ENCODE data around the gene CISD2. TPM values are rescaled to one million over a fixed set of nuclear protein-coding genes. Genes with fewer than 3 reads are reported as not detected.

The CISD2 gene
- total RNA-seq, 2 experiments from 2014 or later, result 31.9 to 42.3 TPM

DNA sequence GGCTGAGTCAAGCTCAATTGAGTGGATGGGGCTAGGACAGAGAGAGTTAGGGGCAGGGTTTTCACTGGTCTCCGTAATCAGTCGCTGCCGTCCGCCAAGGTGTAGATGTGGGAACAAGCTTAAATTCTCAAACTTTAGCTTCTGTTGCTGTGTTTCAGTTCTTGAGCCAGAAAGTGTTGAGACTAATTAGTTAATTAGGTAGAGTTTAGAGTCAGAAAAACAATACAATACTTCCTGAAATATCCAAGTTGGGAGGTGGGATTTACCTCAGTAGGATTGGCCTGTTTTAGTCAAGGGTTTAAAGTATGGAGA, 40.3 kb upstream of the CISD2 start:
- CTCF ChIA-PET, result interaction anchor here (0.7 to 3.3 kb wide), 15 partner anchors 9 to 484 kb away, joined by 3 to 36 read pairs (median 4); partner anchors contain the start of genes BDH2, CISD2, NFKB1 and SLC39A8
- Mint-ChIP-seq H3K36me3 (peaks cover 9% of the 10 kb centered on the region), H3K9me3 (ENCODE audit: low read depth) (no peaks in the 10 kb centered on the region), H3K27ac (no peak overlapping the region), H3K4me1 (peaks cover 28% of the 10 kb centered on the region), H3K27me3 (no peaks in the 10 kb centered on the region), H3K4me3 (no peak overlapping the region)
- no peak for DNase-seq
- no peak for ATAC-seq

GRCh38 chr4:102829803-102830202, 39.0 kb upstream of the CISD2 start:
- no peak overlapping the region for H3K27ac Mint-ChIP-seq
- peaks cover 19% of the 10 kb centered on the region for H3K4me1 Mint-ChIP-seq
- no peak overlapping the region for H3K4me3 Mint-ChIP-seq
- CTCF ChIA-PET, result interaction anchor here (1.5 to 3.3 kb wide), 2 partner anchors 38 to 265 kb away, joined by 3 to 36 read pairs; partner anchors contain the start of gene CISD2
- DNase-seq (no peak), ATAC-seq (no peak)
- peaks cover 2% of the 10 kb centered on the region for H3K36me3 Mint-ChIP-seq
- no peaks in the 10 kb centered on the region for H3K27me3 Mint-ChIP-seq
- H3K9me3 Mint-ChIP-seq (ENCODE audit: low read depth), result no peaks in the 10 kb centered on the region

GRCh38 chr4:102832105-102832504, 36.7 kb upstream of the CISD2 start:
- Mint-ChIP-seq H3K36me3 (peaks cover 7% of the 10 kb centered on the region), H3K4me3 (no peak overlapping the region), H3K4me1 (peaks cover 19% of the 10 kb centered on the region), H3K27me3 (no peaks in the 10 kb centered on the region), H3K9me3 (ENCODE audit: low read depth) (no peaks in the 10 kb centered on the region), H3K27ac (no peak overlapping the region)
- ATAC-seq (no peak), DNase-seq (no peak)
- CTCF ChIA-PET, result interaction anchor here (0.6 to 1.0 kb wide), 2 partner anchors 17 to 401 kb away, joined by 3 to 4 read pairs; no protein-coding TSS in a partner anchor

DNA sequence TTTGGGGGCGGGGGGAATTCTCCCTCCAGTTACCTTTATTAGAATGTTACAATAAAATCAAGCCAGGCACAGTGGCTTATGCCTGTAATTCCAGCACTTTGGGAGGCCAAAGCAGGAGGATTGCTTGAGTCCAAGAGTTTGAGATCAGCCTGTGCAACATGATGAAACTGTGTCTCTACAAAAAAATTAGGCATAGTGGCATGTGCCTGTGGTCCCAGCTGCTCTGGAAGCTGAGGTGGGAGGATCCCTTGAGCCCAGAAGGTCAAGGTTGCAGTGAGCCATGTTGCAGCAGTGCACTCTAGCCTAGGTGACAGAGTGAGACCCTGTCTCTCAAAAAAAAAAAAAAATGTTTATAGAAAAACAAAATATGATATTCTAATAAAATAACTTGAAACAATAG, 36.1 kb upstream of the CISD2 start:
- ATAC-seq, result no peak
- peaks cover 19% of the 10 kb centered on the region for H3K4me1 Mint-ChIP-seq
- CTCF ChIA-PET, result no interaction called here
- no peak overlapping the region for H3K27ac Mint-ChIP-seq
- peaks cover 7% of the 10 kb centered on the region for H3K36me3 Mint-ChIP-seq
- no peaks in the 10 kb centered on the region for H3K27me3 Mint-ChIP-seq
- H3K9me3 Mint-ChIP-seq (ENCODE audit: low read depth), result no peaks in the 10 kb centered on the region
- no peak for DNase-seq
- H3K4me3 Mint-ChIP-seq, result no peak overlapping the region

DNA sequence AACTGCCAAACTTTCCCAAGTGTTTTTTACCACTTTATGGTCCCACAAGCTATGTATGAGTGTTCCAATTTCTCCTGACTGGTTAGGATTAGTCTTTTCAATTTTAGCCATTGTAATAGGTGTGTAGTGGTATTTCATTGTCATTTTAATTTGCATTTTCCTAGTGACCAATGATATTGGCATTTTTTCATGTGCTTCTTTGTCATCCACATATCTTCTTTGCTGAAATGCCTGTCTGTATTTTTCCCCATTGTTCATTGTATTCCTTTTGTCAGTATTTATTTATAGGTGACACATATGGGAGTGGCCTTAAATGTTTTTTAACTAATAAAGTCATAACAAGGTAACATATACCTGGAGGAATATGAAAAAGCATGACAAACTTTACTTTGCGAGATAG, 32.2 kb upstream of the CISD2 start:
- H3K27me3 Mint-ChIP-seq, result no peaks in the 10 kb centered on the region
- H3K4me1 Mint-ChIP-seq, result peaks cover 5% of the 10 kb centered on the region
- H3K36me3 Mint-ChIP-seq, result peaks cover 12% of the 10 kb centered on the region
- ATAC-seq (no peak), DNase-seq (no peak)
- CTCF ChIA-PET, result interaction anchor here (1.3 kb wide), 2 partner anchors 9 to 36 kb away, joined by 3 to 5 read pairs; no protein-coding TSS in a partner anchor
- H3K9me3 Mint-ChIP-seq (ENCODE audit: low read depth), result no peaks in the 10 kb centered on the region
- H3K27ac Mint-ChIP-seq, result no peak overlapping the region
- H3K4me3 Mint-ChIP-seq, result no peak overlapping the region

GRCh38 chr4:102842367-102842766, 26.4 kb upstream of the CISD2 start:
- CTCF ChIA-PET, result no interaction called here
- DNase-seq (no peak), ATAC-seq (no peak)
- no peaks in the 10 kb centered on the region for H3K27me3 Mint-ChIP-seq
- no peak overlapping the region for H3K4me3 Mint-ChIP-seq
- H3K27ac Mint-ChIP-seq, result no peak overlapping the region
- H3K9me3 Mint-ChIP-seq (ENCODE audit: low read depth), result peaks cover 3% of the 10 kb centered on the region
- peaks cover 22% of the 10 kb centered on the region for H3K36me3 Mint-ChIP-seq
- peaks cover 7% of the 10 kb centered on the region for H3K4me1 Mint-ChIP-seq

DNA sequence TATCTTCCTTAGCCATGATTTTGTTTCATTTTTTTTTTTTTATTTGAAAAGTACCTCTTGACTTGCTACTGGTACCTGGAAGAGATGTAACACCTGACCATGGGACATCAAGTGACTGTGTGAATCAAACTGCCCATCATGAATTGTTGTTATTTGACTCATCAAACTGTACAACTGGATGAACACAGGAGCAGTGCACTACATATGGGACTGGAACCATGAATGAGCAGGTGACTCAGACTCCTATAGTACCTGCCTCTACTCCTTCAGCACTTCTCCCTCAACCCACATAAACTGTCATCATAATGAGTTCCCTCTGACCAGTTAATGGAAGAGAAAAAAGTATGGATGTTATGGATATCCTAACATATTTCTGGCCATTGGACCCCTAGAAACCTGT, 25.5 kb upstream of the CISD2 start:
- Mint-ChIP-seq H3K36me3 (peaks cover 22% of the 10 kb centered on the region), H3K27me3 (no peaks in the 10 kb centered on the region), H3K4me3 (no peak overlapping the region), H3K9me3 (ENCODE audit: low read depth) (peaks cover 3% of the 10 kb centered on the region), H3K27ac (no peak overlapping the region), H3K4me1 (peaks cover 7% of the 10 kb centered on the region)
- CTCF ChIA-PET, result no interaction called here
- no peak for ATAC-seq
- no peak for DNase-seq

DNA sequence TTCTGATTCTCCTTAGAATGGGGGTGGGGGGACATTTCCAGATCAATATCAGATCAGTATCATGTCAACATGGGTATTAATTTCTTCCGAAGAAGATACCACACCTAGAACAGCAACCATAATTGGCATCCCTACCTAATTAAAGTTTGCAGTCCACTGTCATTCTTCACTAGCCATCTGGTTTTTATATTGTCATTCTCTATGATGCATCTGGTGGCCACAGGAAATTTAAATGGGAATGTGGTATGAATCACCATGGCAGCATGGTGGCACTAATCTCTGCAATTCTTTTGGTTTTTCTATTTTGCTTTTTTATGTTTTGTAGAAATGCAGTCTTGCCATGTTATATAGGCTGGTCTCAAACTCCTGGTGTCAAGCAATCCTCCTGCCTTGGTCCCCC, 24.9 kb upstream of the CISD2 start:
- Mint-ChIP-seq H3K27me3 (no peaks in the 10 kb centered on the region), H3K36me3 (peaks cover 25% of the 10 kb centered on the region), H3K9me3 (ENCODE audit: low read depth) (peaks cover 3% of the 10 kb centered on the region), H3K4me1 (peaks cover 7% of the 10 kb centered on the region), H3K4me3 (no peak overlapping the region), H3K27ac (no peak overlapping the region)
- no peak for ATAC-seq
- CTCF ChIA-PET, result no interaction called here
- no peak for DNase-seq

DNA sequence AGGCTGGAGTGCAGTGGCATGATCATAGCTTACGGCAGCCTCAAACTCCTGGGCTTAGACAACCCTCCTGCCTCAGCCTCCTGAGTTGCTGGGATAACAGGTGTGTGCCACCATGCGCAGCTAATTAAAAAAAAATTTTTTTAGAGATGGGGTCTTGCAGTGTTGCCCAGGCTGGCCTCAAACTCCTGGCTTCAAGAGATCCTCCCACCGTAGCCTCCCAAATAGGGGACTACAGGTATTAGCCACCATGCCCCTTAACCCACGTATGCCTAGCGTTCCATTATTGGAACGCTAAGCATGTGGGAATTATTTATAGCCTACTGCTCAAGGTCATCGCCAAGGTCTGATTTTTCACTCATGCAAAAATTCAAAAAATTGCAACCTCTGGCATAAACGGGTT, 21.1 kb upstream of the CISD2 start:
- ATAC-seq (no peak), DNase-seq (no peak)
- Mint-ChIP-seq H3K36me3 (peaks cover 23% of the 10 kb centered on the region), H3K4me3 (no peak overlapping the region), H3K9me3 (ENCODE audit: low read depth) (peaks cover 3% of the 10 kb centered on the region), H3K27ac (no peak overlapping the region), H3K27me3 (no peaks in the 10 kb centered on the region), H3K4me1 (peaks cover 5% of the 10 kb centered on the region)
- CTCF ChIA-PET, result no interaction called here

GRCh38 chr4:102849579-102850104, 19.1 kb upstream of the CISD2 start:
- ATAC-seq (no peak), DNase-seq (no peak)
- CTCF ChIA-PET, result interaction anchor here (1.2 to 1.3 kb wide), 2 partner anchors 10 to 18 kb away, joined by 3 read pairs; no protein-coding TSS in a partner anchor
- peaks cover 3% of the 10 kb centered on the region for H3K9me3 Mint-ChIP-seq (ENCODE audit: low read depth)
- H3K27ac Mint-ChIP-seq, result no peak overlapping the region
- no peak overlapping the region for H3K4me3 Mint-ChIP-seq
- H3K27me3 Mint-ChIP-seq, result no peaks in the 10 kb centered on the region
- H3K4me1 Mint-ChIP-seq, result peaks cover 5% of the 10 kb centered on the region
- peaks cover 19% of the 10 kb centered on the region for H3K36me3 Mint-ChIP-seq

DNA sequence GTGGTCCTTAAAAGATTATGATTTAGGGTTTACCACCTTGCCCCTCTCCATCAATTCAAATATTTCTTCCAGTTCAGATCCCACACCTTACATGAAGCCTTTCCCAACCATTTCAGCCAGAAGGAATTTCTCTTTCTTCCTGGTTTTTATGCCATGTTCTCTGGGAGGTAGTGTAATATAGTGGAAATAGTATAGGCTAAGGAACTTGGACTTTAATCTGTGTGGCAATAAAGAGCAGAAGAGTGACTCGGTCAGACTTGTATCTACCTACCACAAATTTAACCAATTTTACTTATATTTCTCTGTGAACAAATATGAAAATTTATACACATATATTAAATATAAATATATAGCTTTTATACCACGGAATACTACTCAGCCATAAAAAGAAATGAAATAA, 18.4 kb upstream of the CISD2 start:
- ATAC-seq (no peak), DNase-seq (no peak)
- CTCF ChIA-PET, result interaction anchor here (1.2 kb wide), 1 partner anchor 11 kb away, joined by 3 read pairs; no protein-coding TSS in a partner anchor
- H3K4me1 Mint-ChIP-seq, result peaks cover 5% of the 10 kb centered on the region
- H3K27me3 Mint-ChIP-seq, result no peaks in the 10 kb centered on the region
- no peak overlapping the region for H3K27ac Mint-ChIP-seq
- H3K36me3 Mint-ChIP-seq, result peaks cover 19% of the 10 kb centered on the region
- no peak overlapping the region for H3K4me3 Mint-ChIP-seq
- H3K9me3 Mint-ChIP-seq (ENCODE audit: low read depth), result peaks cover 3% of the 10 kb centered on the region

DNA sequence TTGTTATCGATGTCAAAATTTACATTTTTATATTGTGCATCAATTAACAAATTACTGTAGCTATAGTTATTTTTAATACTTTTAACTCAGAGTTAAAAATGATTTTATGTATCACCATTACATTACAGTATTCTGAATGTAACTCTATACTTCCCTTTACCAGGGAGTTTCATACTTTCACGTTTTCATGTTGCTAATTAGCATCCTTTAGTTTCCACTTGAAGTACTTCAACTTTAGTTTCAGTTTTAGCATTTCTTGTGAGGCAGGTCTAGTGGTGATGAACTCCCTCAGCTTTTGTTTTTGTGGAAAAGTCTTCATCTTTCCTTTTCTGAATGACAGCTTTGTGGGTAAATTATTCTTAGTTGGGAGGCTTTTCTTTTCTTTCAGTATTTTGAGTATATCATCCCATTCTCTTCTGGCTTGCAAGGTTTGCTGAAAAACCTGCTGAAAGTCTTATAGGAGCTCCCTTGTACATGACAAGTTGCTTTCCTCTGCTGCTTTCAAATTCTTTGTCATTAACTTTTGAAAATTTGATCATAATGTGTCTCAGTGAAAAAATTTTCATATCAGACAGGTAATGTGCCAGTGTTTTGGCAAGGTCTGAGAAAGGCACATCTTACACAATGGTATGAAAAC, 9.8 kb upstream of the CISD2 start:
- H3K36me3 Mint-ChIP-seq, result peaks cover 46% of the 10 kb centered on the region
- no peak overlapping the region for H3K4me3 Mint-ChIP-seq
- no peak for ATAC-seq
- H3K27me3 Mint-ChIP-seq, result no peaks in the 10 kb centered on the region
- H3K27ac Mint-ChIP-seq, result no peak overlapping the region
- H3K9me3 Mint-ChIP-seq (ENCODE audit: low read depth), result peaks cover 21% of the 10 kb centered on the region
- CTCF ChIA-PET, result interaction anchor here (1.2 kb wide), 1 partner anchor 10 kb away, joined by 3 read pairs; the partner anchor contains the start of gene CISD2
- H3K4me1 Mint-ChIP-seq, result peaks cover 3% of the 10 kb centered on the region
- DNase-seq, result no peak

DNA sequence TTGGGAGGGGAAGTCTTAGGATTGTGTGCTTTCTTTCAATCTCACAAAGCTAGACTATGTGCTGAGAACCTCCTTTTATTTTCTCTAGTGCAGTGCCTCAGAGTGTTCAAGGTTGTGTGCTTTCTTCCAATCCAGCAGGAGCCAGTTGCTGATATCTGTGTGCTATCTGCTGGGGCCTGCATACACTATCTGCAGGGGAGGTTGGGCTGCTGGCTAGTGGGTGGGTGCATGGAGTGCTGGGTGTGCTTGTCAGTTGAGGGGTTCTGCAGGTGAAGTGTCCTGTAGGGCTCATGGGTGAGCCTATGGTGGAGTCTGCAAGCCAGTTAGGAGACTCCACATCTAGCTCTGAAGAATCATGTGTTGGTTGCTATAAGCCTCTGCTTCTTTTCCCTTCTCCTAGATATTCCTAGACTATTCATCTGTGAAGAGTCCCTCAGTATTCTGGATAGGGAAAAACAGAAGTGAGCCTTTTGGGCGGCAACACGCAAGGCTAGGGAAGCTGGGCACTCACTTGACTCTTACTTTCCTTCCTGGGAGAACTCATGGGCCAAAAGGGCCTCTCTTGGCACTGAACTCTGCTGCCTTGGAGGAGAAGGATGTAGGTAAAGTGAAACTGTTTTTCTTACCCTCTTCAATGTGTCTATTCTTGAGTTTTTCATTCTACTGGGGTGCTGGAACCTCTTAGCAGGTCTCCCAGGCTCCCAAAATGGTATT, 8.0 kb upstream of the CISD2 start:
- Mint-ChIP-seq H3K9me3 (ENCODE audit: low read depth) (peaks cover 21% of the 10 kb centered on the region), H3K4me3 (no peak overlapping the region), H3K4me1 (peaks cover 18% of the 10 kb centered on the region), H3K27ac (no peak overlapping the region), H3K36me3 (peaks cover 60% of the 10 kb centered on the region), H3K27me3 (no peaks in the 10 kb centered on the region)
- ATAC-seq, result no peak
- CTCF ChIA-PET, result interaction anchor here (2.1 kb wide), 1 partner anchor 33 kb away, joined by 4 read pairs; no protein-coding TSS in a partner anchor
- DNase-seq, result no peak

GRCh38 chr4:102862016-102862415, 6.8 kb upstream of the CISD2 start:
- peaks cover 21% of the 10 kb centered on the region for H3K9me3 Mint-ChIP-seq (ENCODE audit: low read depth)
- CTCF ChIA-PET, result interaction anchor here (2.1 kb wide), 1 partner anchor 34 kb away, joined by 4 read pairs; no protein-coding TSS in a partner anchor
- no peak for DNase-seq

More at GRCh38 chr4:102862016-102862415, 6.8 kb upstream of the CISD2 start:
- Mint-ChIP-seq H3K27me3 (no peaks in the 10 kb centered on the region), H3K36me3 (peaks cover 64% of the 10 kb centered on the region), H3K4me1 (peaks cover 29% of the 10 kb centered on the region), H3K27ac (no peak overlapping the region), H3K4me3 (no peak overlapping the region)
- no peak for ATAC-seq

Measured in activated CD8-positive, alpha-beta memory T cell treated with anti-CD3 and anti-CD28 coated beads, Interleukin-2, amount 10 ng/mL, durations not matched to agents 7 days and 5 days (primary cell).